RWPE2 (cell line): ENCODE results near the gene TLE5.

Experiments used
- ATAC-seq: fragments of 200-7000 bp; cut with Tn5 transposase; 3 replicates; pipeline ENCODE4 v1.9.1; 2021; ENCODE audit warnings: low read depth
- DNase-seq: peaks from one replicate; pipeline ENCODE4 v3.0.0-alpha.2; 2020; ENCODE audit warnings: low spot score
- H3K27ac ChIP-seq: fragments of 450-650 bp; 2 replicates; pipeline ENCODE4 v1.5.1; 2017; ENCODE audit warnings: mild to moderate bottlenecking; ENCODE audit not compliant: poor library complexity, severe bottlenecking
- H3K27me3 ChIP-seq: fragments of 250-450 bp; sonication (Bioruptor Pico); 2 replicates; pipeline ENCODE4 v1.5.1; 2021; ENCODE audit warnings: mild to moderate bottlenecking, moderate library complexity; ENCODE audit not compliant: insufficient read depth, poor library complexity, severe bottlenecking
- H3K36me3 ChIP-seq: fragments of 250-450 bp; sonication (Bioruptor Pico); 2 replicates; pipeline ENCODE4 v1.5.1; 2020; ENCODE audit warnings: low read depth, mild to moderate bottlenecking, moderate library complexity
- H3K4me1 ChIP-seq: fragments of 250-450 bp; sonication (Bioruptor Pico); 2 replicates; pipeline ENCODE4 v1.5.1; 2021; ENCODE audit warnings: mild to moderate bottlenecking, moderate library complexity; ENCODE audit not compliant: insufficient read depth, poor library complexity, severe bottlenecking
- H3K4me3 ChIP-seq: fragments of 250-450 bp; sonication (Bioruptor Pico); 2 replicates; pipeline ENCODE4 v1.5.1; 2021; ENCODE audit warnings: mild to moderate bottlenecking, moderate library complexity; ENCODE audit not compliant: severe bottlenecking
- H3K9me3 ChIP-seq: fragments of 250-450 bp; sonication (Bioruptor Pico); 2 replicates; pipeline ENCODE4 v1.5.1; 2021; ENCODE audit warnings: mild to moderate bottlenecking, moderate library complexity; ENCODE audit not compliant: severe bottlenecking
- CTCF ChIP-seq: fragments of 450-650 bp; IDR thresholded peaks from one replicate; pipeline ENCODE4 v1.5.1; 2017; ENCODE audit warnings: mild to moderate bottlenecking, moderate library complexity; ENCODE audit not compliant: poor library complexity, severe bottlenecking

The TLE5 gene

DNA sequence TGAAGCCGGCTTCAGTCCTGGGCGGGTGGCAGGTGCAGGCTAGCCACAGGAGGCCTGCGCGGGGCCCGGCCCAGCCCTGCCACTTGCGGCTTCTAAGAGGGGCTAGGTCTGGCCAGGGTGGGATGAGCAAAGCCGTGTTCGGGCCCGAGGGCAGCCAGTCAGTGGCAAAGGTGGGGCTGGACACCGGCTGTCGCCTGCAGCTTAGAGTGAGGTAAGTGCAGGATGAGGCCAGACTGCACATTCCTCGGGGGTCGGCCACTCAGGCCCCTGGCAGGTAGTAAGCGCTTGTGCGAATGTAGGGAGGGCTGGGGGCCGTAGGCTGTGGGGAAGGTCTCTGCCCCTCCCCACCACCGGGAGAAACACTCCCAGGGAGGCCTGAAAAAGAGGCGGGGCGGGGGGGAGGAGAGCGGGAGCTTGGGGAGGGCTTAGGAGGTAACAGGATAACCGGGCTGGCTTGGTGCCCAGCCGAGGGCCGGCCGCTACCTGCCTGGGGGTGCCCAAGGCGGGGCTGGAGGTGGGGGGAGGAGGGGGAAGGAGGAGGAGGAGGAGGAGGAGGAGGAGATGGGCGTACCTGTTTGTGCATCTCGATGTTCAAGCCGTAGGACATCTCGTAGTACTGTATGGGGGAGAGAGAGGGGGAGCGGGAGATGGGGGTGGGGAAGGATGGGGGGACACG lies 6.4 kb downstream of the TLE5 start:
- Histone ChIP-seq H3K4me3 (peak overlapping the region; percentile 0), H3K27me3 (no peaks in the 10 kb centered on the region), H3K4me1 (peaks cover 36% of the 10 kb centered on the region), H3K9me3 (no peaks in the 10 kb centered on the region), H3K27ac (peak overlapping the region; percentile 96), H3K36me3 (peaks cover 70% of the 10 kb centered on the region)
- ATAC-seq: peak; percentile 60
- TF ChIP-seq CTCF: no peak
- DNase-seq: peak; percentile 91

GRCh38 chr19:3054972-3055740 lies 7.1 kb downstream of the TLE5 start:
- H3K27ac ChIP-seq: peak overlapping the region; percentile 96
- no peaks in the 10 kb centered on the region for H3K9me3 ChIP-seq
- peaks cover 36% of the 10 kb centered on the region for H3K4me1 ChIP-seq
- TF ChIP-seq CTCF: no peak
- peaks cover 63% of the 10 kb centered on the region for H3K36me3 ChIP-seq
- no peaks in the 10 kb centered on the region for H3K27me3 ChIP-seq
- DNase-seq (peak; percentile 84), ATAC-seq (peak; percentile 75)
- peak overlapping the region; percentile 0 for H3K4me3 ChIP-seq

DNA sequence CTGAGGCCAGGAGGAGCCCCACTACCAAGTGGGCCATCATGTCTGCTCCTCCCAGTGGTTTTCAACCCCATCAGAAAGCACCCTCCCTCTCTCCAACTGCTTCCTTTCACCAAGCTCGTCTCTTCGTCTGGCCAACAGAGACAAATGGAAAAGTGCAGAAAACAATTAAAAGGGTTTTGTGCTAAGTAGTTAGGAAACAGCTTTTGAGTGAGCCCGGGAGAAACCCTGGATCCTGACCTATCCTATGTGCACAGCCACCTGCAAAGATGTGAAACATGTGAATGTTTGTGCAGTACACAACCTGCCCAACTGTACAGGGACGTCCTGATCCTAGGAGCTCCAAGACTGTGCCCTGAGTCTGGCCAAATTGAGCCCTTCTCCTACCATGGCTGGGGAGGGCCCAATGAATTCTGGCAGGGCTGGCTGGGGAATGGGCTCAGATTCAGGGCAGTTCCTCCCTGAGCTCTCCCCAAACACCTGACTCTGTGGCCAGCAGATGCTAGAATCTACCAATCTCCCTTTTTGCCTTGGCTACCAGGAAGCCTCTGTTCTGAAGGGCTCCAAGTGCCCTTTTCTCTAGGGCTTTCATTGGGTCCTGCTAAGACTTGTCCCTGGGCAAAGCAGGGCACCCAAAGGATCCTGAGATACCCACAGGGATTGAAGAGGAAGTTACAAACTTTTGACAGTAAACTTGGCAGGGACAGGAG lies 7.9 kb downstream of the TLE5 start:
- Histone ChIP-seq H3K4me3 (no peak overlapping the region), H3K9me3 (no peaks in the 10 kb centered on the region), H3K27ac (peak overlapping the region; percentile 96), H3K27me3 (no peaks in the 10 kb centered on the region), H3K4me1 (peaks cover 36% of the 10 kb centered on the region), H3K36me3 (peaks cover 56% of the 10 kb centered on the region)
- no peak for TF ChIP-seq CTCF
- ATAC-seq: no peak
- DNase-seq: no peak

DNA sequence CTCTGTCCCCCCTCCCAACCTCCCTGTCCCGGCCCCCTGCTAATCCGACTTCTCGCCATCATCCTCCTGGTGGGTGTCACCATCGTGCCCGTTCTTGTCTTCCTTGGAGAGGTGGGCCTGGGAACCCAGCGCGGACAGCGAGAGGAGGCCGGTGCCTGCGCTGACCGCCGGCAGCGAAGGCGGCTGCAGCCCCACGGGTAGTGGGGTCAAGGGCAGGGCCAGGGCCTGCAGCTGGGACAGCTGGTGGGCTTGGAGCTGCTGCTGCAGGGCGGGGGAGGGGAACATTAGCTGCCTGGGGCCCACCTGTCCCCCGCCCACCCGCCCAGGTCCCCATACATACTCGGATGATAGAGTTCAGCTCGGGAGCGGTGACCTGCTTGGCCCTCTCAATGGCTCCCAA lies 8.5 kb downstream of the TLE5 start:
- Histone ChIP-seq H3K9me3 (no peaks in the 10 kb centered on the region), H3K36me3 (peaks cover 49% of the 10 kb centered on the region), H3K4me1 (peaks cover 36% of the 10 kb centered on the region), H3K27me3 (no peaks in the 10 kb centered on the region), H3K4me3 (no peak overlapping the region), H3K27ac (peak overlapping the region; percentile 96)
- DNase-seq (no peak), ATAC-seq (no peak)
- TF ChIP-seq CTCF: no peak
